SK-N-SH (cell line): Measurements from ENCODE around the gene ARHGEF11.

ENCODE experiments used
- CTCF ChIP-seq: fragments of 200-600 bp; sonication (generic); IDR thresholded peaks from 2 replicates; pipeline ENCODE4 v1.6.1; 2017; ENCODE audit warnings: antibody characterized with exemption, mild to moderate bottlenecking, moderate library complexity
- EP300 ChIP-seq, 2 experiments: IDR thresholded peaks; 2 replicates each; pipeline versions ENCODE4 v1.4.0 to v1.6.1; 2012; ENCODE audit warnings: borderline replicate concordance in 1 of 2, low read depth in 1 of 2, low read length in 1 of 2
- JUND ChIP-seq: IDR thresholded peaks from 2 replicates; pipeline ENCODE4 v1.4.0; 2012
- MAX ChIP-seq: IDR thresholded peaks from 2 replicates; pipeline ENCODE4 v1.4.0; 2012; ENCODE audit warnings: low read depth
- POLR2AphosphoS5 ChIP-seq: IDR thresholded peaks from 2 replicates; pipeline ENCODE4 v1.6.1; 2012; ENCODE audit warnings: low read depth, low read length
- SIN3A ChIP-seq: IDR thresholded peaks from 2 replicates; pipeline ENCODE4 v1.6.1; 2012; ENCODE audit warnings: low read depth, mild to moderate bottlenecking, low read length, moderate library complexity, borderline replicate concordance
- USF2 ChIP-seq: fragments of 150-350 bp; IDR thresholded peaks from 2 replicates; pipeline ENCODE4 v1.6.1; 2017; ENCODE audit warnings: antibody characterized with exemption, low read length, low read depth, borderline replicate concordance

DNA sequence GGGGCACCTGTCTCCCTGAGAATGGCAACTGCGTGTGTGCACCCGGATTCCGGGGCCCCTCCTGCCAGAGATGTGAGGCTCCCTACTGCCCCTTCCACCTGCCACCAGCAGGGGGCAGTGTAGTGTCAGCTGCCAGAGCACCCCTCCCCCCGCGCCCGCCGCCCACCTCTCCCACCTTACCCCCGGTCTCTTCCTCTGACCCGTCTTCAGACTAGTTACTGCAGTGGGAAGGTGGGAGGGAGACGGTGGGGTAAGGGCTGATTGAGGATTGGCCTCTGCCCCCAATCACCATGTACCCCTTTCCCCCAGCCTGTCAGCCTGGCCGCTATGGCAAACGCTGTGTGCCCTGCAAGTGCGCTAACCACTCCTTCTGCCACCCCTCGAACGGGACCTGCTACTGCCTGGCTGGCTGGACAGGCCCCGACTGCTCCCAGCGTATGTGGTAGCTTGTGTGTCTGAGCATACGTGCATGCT is 135.2 kb downstream of the ARHGEF11 start:
- TF ChIP-seq MAX, result no peak
- no peak for TF ChIP-seq JUND
- no peak for TF ChIP-seq SIN3A
- TF ChIP-seq CTCF, result peak; percentile 80
- no peak for TF ChIP-seq POLR2AphosphoS5
- TF ChIP-seq USF2, result no peak
- no peak for TF ChIP-seq EP300 (IDR thresholded peaks at IDR 0.05; ENCODE audit: borderline replicate concordance in 1 of 2, low read depth in 1 of 2, low read length in 1 of 2)
